HCEC 1CT (cell line): ENCODE measurements around the gene BHLHE40.
A peak's percentile ranks its signal among the peaks of the same experiment; 100 is the strongest.
"Not testable (repeated sequence)": the region's sequence is repeated elsewhere in the genome, so short reads cannot be mapped to it uniquely, and the experiment has no call there.

Source experiments
- DNase-seq: peaks from one replicate; pipeline ENCODE4 v3.0.0-alpha.2; 2017

The BHLHE40 gene

DNA sequence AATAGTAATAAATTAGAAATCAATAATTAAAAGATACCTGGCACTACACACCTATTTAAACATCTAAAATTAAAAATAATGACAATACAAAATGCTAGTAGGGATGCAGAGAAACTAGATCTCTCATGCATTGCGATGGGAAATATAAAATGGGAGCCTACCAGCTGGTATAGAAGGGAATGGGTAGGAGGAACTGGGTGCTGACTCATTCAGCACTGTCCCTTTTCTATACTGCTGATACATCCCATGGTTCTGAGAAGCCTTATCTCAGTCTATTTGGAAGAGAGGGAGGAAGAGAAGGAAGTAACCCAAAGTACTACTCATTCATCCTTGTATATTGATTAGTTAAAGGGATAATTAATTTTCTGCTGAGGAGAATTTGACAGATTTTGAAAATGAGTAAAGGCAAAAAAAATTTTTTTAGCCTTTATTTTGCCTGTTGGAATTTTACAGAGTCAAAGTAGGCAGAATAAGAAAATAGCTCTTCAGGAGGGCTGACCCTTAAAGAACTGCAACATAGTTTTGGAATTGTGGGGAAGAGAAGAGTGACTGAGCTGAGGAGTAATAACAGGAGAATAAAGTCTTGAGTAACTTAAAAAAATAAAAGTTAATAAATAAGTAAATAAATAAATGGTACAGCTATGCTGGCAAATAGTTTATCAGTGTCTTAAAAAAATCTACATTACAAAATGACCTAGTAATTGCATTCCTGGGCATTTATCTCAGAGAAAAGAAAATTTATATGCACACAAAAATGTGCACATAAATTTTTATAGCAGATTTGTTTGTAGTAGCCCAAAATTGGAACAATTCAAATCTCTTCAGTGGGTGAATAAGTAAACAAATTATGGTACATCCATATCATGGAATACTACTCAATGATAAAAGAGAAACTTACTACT lies 15.3 kb upstream of the BHLHE40 start:
- DNase-seq: no peak

DNA sequence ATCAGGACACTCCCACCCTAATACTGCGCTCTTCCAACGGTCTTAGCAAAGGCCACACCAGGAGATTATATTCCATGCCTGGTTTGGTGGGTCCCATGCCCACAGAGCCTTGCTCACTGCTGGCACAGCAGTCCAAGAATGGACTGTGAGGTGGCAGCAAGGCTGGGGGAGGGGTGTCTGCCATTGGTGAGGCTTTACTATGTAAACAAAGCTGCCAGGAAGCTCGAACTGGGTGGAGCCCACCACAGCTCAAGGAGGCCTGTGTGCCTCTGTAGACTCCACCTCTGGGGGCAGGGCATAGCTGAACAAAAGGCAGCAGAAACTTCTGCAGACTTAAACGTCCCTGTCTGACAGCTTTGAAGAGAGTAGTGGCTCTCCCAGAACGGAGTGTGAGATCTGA lies 13.2 kb upstream of the BHLHE40 start:
- not testable (repeated sequence) for DNase-seq

DNA sequence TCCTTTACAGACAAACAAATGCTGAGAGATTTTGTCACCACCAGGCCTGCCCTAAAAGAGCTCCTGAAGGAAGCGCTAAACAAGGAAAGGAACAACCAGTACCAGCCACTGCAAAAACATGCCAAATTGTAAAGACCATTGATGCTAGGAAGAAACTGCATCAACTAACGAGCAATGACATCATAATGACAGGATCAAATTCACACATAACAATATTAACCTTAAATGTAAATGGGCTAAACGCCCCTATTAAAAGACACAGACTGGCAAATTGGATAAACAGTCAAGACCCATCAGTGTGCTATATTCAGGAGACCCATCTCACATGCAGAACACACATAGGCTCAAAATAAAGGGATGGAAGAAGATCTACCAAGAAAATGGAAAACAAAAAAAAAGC lies 11.6 kb upstream of the BHLHE40 start:
- not testable (repeated sequence) for DNase-seq

DNA sequence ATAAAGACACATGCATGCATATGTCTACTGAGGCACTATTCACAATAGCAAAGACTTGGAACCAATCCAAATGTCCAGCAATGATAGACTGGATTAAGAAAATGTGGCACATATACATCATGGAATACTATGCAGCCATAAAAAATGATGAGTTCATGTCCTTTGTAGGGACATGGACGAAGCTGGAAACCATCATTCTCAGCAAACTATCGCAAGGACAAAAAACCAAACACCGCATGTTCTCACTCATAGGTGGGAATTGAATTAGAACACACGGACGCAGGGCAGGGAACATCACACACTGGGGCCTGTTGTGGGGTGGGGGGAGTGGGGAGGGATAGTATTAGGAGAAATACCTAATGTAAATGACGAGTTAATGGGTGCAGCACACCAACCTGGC lies 7.8 kb upstream of the BHLHE40 start:
- not testable (repeated sequence) for DNase-seq

DNA sequence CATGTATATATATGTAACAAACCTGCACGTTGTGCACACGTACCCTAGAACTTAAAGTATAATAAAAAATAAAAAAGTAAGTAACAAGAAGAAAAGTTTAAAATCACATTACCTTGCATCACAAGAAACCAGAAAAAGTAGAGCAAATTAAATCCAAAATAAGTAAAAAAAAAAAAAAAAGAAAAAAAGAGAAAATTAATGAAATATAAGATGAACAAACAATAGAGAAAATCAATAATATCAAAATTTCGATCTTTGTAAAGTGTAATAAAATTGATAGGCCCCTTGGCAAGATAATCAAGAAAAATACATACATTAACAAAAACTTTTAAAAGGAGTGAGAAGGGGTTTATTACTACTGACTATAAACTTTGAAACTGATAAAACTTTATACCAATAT lies 7.4 kb upstream of the BHLHE40 start:
- no peak for DNase-seq

DNA sequence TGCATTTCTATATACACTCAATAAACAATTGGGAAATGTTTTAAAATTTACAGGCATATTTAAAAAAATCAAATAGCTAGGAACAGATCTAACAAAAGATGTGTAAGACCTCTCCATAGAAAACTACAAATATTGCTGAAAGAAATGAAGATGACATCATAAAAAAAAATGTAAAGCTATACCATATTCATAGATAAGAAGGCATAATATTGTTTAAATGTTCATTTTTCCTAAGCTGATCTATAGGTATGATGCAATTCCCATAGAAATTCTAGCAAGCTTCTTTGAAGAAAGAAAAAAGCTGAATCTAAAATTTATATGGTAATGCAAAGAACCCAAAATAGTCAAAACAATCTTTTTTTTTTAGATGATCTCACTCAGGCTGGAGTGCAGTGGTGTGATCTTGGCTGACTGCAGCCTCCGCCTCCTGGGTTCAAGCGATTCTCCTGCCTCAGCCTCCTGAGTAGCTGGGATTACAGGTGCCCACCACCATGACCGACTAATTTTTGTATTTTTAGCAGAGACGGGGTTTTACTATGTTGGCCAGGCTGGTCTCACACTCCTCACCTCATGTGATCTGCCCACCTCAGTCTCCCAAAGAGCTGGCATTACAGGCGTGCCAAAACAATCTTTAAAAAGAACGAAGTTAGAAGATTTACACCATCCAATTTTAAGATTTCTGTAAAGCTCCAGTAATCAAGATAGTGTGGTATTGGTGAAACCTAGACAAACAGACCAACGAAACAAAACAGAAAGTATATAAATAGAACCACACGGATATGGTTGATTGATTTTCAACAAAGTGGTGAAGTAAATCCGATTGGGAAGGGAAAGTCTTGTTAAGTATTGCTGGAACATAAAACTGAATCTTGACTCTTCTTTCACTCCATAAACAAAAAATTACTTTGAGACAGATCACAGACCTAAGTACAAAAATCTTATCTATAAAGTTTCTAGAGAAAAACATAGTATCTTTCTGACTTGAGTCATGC lies 6.3 kb upstream of the BHLHE40 start:
- no peak for DNase-seq

DNA sequence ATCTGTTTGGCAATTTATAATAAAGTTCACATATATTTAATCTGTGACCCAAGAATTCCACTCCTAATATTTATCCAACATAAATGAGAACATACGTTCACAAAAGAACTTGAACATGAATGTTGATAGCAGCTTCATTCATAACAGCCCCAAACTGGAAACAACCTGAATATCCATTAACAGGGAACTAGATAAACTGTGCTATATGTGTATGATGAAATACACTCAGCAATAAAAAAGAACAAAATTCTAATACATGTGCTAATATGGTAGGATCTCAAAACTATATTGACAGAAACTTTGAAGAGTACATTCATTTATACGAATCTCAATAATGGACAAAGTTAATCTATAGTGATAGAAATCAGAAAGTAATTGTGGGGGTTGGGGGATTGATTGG lies 5.1 kb upstream of the BHLHE40 start:
- DNase-seq: no peak

DNA sequence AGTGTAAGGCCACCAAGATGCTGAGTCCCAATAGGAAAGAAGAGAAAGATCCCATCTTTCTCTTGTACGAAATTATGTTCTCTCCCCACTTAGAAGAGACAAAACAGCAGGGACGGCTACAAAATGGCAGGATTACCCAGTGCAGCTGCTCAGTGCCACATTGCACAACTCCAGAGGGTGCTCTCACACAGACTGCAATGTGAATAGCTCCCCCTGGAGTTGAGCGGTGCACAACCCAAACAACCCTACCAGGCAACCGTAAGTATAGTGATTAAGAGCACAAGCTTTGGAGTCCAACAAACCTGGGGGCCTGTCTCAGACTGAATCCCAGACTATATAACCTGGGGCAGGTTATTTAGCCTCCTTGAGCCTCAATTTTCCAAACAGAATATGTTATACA lies 3.1 kb upstream of the BHLHE40 start:
- peak; percentile 48 for DNase-seq

DNA sequence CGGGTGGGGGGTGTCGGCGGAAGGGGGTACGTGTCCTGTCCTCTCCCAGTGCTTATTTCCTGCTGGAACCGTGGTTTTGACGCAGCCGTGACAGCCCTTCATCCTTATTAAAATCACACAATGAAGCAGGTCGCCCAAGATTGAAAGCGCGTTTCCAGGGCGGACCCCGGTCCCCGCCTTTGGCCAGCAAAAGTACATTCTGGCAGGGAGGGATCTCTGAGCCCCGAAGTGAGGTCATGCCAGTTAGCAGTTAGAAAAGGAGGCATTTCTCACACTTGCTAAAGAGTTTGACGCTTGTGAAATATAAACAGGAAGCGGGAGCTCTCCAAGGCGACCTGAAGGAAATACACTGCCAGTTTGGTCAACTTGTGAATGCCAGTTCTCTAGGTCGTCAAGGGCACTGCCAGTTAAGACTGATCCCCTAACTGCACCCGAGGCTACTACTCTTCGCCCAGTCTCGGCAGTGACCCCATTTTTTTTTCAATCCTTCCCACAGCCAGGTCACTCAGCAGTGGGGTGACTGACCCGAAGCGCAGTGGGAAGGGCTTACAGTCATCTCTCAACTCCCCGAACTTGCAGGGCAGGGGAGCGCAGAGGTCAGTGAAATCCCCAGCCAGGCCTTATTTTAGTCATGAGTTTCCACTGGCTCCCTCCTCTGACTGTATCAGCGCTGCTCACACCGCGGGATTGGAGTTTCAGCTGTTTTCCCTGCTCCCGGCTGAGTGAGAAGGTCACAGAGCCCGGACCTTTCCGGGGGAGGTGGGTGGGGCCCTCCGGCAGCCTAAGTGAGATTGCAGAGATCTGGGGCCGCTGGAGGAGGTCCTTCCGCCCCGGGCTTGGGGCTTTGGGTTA lies 2.0 kb upstream of the BHLHE40 start:
- DNase-seq: peak; percentile 91

DNA sequence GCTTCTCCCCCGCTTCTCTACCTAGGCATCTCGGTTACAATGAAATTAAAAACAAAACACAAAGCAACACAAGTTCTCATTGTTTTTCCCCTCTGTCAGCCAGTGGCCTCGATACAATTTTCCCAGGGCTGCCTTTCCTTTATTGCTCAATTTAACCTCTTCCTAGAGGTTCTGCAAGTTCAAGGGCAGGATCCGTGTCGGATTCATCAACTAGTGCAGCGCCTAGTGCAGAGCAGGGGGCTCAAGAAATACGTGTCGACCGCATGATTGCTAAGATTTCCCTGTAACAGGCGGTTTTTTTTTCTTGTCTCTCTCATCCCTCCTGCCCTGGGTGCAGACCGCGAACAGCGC lies 1.4 kb upstream of the BHLHE40 start:
- DNase-seq: no peak

DNA sequence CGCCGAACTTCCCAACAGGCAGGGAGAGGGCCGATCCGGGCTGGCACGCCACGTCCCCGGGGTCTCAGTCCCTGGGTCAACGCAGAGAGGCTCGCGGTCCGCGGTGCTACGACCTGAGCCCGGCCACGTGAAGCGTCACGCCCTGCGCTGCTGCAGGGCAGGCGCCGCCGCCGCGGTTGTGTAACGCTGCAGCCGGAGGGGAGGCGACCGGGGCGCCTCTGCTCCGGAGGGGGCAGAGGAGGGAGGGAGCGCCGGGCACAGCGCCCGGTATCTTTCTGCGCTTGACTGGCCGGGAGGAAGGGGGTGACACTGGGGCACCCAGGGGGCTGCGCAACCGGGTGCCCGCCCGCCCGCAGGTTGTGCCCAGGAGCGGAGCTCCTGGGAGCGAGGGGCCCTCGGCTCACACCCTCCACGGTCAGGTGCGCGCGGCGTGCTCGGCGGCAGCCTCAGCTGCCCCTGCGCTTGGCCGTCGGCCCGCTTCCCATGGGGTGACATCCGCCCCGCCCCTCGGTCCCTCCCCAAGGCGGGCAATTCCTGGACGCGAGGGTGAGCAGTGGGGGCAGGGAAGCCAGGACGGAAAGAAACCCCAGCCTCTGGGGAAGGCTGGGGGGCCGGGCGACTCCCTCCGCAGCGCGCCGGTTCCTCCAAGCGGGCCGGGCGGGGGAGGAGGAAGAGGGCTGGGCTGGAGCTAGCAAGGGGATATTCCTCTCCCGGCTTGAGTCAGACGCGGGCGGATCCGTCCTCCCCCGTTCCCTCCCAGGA lies 852 bp upstream of the BHLHE40 start:
- peak; percentile 99 for DNase-seq

DNA sequence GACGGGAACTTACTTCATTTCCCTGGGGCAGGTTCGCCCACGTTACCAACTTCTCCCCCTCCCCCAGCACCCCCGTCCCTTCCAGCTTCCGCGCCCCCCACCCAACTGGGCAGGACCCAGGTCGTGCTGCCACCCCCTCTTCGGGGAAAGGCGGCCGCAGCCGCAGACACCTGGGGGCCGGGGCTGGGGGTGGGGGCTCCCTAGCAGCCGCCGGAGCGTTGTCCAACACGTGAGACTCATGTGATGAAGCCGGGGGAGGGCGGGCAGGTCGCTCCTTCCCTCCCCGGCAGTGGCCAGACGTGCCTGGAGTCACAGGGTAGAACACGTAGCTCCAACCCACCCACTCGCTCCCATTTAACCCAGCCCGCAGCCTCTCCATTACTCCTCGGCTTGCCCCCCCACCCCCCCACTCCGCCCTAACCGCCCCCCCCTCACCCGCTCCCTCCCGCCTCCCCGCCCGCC lies 240 bp upstream of the BHLHE40 start:
- DNase-seq: peak; percentile 99

DNA sequence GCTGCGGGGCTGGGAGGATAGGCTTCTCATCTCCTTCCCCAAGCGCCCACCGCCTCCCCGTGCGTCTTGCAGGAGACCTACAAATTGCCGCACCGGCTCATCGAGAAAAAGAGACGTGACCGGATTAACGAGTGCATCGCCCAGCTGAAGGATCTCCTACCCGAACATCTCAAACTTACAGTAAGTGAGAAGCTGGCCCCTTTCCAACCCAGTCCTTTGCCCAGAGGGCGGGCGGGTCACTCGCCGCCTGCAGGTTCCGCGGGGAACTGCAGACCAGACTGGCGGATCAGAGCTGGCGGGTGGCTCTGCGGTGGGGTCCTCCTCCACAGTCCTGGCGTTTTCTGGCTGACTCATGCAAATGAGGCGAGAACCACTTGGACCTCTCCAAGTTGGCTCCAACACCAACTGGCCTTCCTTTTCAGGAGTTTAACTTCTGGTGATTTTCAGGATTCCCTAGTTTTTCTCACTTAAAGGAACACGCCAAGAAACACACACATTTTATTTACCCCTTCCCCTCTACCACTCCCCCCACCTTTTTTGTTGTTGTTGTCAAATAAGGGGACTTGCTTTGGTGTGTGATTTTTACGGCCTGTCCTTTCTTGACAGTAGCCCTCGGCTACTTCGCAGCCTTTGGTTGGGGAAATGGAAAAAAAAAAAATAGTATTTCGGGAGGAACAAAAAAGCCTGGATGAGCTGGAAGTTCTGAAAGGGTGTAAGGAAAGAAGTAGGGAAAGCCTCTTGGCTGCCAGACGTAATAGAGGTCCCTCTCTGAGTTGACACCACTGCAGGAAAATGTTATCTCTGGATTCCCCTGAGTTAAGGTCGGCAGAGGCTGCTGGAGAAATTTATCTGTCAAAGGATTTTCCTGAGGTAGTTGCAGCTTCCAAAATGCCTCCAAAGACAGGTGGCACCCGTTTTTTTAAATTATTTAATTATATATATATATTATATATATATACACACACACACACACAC lies 1.3 kb downstream of the BHLHE40 start:
- peak; percentile 94 for DNase-seq

DNA sequence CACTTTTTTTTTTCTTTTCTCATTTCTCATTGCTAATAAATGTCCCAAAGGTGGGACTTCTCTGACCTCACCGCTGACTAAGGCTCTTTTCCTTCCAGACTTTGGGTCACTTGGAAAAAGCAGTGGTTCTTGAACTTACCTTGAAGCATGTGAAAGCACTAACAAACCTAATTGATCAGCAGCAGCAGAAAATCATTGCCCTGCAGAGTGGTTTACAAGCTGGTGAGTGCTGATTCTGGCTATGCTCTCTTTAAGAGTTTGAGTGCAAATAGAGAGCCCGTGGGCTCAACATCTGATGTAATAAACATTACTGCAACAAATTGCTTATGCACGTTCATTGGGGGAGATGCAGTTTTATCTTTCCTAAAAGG lies 2.0 kb downstream of the BHLHE40 start:
- DNase-seq: no peak

DNA sequence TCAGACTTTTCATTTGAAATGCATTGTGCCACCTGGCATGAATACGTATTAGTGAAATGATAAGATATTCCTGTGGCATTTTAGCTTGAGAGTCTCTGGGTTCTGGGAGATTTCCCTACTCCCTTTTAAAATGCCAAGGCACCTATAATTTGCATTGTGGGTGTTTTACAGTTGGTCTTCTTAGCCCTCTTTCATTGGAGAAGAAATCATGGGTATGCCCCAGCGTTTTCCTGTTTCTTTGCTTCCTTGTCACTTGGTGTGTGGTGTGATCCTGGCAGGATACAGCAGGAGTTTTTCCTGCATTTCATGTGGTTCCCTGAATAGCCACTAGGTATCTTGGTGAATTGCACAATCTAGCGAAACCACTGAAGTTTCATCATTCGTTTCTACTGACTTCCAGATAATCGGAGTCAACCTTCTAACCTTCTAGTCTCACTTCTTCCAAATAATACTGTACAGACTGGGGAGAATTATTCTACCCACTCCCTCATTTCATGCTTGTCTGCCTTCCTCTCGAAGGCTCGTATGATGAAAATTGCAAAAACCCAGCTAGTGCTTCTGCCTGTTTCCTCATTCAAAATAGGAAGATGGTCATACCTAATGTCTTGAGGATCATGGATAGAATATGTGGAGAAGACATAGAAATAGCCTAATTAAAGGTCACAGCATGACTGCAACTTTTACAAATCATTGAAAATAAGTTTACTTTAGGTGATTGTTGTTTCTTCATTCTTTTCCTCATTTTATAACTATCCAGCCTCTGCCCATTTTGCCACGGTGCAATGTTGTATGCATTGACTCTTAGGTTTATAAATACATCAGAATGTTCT lies 2.6 kb downstream of the BHLHE40 start:
- peak; percentile 72 for DNase-seq

DNA sequence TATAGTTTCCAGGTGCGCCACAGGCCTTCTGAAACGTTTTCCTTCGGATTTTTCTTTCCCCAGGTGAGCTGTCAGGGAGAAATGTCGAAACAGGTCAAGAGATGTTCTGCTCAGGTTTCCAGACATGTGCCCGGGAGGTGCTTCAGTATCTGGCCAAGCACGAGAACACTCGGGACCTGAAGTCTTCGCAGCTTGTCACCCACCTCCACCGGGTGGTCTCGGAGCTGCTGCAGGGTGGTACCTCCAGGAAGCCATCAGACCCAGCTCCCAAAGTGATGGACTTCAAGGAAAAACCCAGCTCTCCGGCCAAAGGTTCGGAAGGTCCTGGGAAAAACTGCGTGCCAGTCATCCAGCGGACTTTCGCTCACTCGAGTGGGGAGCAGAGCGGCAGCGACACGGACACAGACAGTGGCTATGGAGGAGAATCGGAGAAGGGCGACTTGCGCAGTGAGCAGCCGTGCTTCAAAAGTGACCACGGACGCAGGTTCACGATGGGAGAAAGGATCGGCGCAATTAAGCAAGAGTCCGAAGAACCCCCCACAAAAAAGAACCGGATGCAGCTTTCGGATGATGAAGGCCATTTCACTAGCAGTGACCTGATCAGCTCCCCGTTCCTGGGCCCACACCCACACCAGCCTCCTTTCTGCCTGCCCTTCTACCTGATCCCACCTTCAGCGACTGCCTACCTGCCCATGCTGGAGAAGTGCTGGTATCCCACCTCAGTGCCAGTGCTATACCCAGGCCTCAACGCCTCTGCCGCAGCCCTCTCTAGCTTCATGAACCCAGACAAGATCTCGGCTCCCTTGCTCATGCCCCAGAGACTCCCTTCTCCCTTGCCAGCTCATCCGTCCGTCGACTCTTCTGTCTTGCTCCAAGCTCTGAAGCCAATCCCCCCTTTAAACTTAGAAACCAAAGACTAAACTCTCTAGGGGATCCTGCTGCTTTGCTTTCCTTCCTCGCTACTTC lies 3.8 kb downstream of the BHLHE40 start:
- no peak for DNase-seq

DNA sequence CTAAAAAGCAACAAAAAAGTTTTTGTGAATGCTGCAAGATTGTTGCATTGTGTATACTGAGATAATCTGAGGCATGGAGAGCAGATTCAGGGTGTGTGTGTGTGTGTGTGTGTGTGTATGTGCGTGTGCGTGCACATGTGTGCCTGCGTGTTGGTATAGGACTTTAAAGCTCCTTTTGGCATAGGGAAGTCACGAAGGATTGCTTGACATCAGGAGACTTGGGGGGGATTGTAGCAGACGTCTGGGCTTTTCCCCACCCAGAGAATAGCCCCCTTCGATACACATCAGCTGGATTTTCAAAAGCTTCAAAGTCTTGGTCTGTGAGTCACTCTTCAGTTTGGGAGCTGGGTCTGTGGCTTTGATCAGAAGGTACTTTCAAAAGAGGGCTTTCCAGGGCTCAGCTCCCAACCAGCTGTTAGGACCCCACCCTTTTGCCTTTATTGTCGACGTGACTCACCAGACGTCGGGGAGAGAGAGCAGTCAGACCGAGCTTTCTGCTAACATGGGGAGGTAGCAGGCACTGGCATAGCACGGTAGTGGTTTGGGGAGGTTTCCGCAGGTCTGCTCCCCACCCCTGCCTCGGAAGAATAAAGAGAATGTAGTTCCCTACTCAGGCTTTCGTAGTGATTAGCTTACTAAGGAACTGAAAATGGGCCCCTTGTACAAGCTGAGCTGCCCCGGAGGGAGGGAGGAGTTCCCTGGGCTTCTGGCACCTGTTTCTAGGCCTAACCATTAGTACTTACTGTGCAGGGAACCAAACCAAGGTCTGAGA lies 4.7 kb downstream of the BHLHE40 start:
- DNase-seq: peak; percentile 74

DNA sequence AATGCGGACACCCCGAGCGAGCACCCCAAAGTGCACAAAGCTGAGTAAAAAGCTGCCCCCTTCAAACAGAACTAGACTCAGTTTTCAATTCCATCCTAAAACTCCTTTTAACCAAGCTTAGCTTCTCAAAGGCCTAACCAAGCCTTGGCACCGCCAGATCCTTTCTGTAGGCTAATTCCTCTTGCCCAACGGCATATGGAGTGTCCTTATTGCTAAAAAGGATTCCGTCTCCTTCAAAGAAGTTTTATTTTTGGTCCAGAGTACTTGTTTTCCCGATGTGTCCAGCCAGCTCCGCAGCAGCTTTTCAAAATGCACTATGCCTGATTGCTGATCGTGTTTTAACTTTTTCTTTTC lies 5.3 kb downstream of the BHLHE40 start:
- no peak for DNase-seq
